Endothelial cell of umbilical vein (primary cell): Measurements from ENCODE around the gene AFG3L2. TPM values are rescaled to one million over a fixed set of nuclear protein-coding genes. Genes with fewer than 3 reads are reported as not detected.

Experiments used
- BruUV-seq: library from RNA; stranded (reverse); fragments of 400-500 nt; replicated peaks from 2 replicates; lab custom pipeline; 2021; lab: Mats Ljungman, UMichigan
- CTCF ChIA-PET: fragments of 300-600, 350-600 bp; sonication (Branson Sonifier 250); formaldehyde crosslinking; loops from one replicate; lab custom pipeline; 2021; ENCODE audit warnings: antibody characterized with exemption, inconsistent platforms; lab: Charles Lee
- POLR2A ChIA-PET: fragments of 300-600, 350-600 bp; sonication (Branson Sonifier 250); formaldehyde crosslinking; loops from one replicate; lab custom pipeline; 2021; ENCODE audit warnings: antibody characterized with exemption, inconsistent platforms; lab: Charles Lee
- DNase-seq: peaks from one replicate; pipeline ENCODE4 v3.0.0-alpha.2; 2011; ENCODE audit warnings: low read depth, low spot score
- FAIRE-seq: peaks from 2 replicates; lab custom pipeline; 2011; peaks lifted over from hg19 to GRCh38; lab: Jason Lieb, UNC
- H2AFZ ChIP-seq: 2 replicates; pipeline ENCODE4 v1.6.0; 2012; ENCODE audit warnings: low read depth, low read length, control low read depth, inconsistent platforms
- H3K27ac ChIP-seq: 2 replicates; pipeline ENCODE4 v1.5.1; 2011; ENCODE audit warnings: low read depth, mild to moderate bottlenecking, control low read depth, low read length, moderate library complexity; ENCODE audit not compliant: insufficient read depth
- H3K27me3 ChIP-seq, 2 experiments: 2 replicates each; pipeline versions ENCODE4 v1.6.0 to v1.6.1; 2011; ENCODE audit warnings: low read length in 2 of 2, mixed read lengths in 1 of 2; ENCODE audit not compliant: control insufficient read depth in 2 of 2, insufficient read depth in 2 of 2
- H3K36me3 ChIP-seq, 2 experiments: 2 replicates in 1 of 2; 3 replicates in 1 of 2; pipeline ENCODE4 v1.5.1; 2011; ENCODE audit warnings: low read length in 2 of 2, mild to moderate bottlenecking in 1 of 2, moderate library complexity in 1 of 2; ENCODE audit not compliant: control insufficient read depth in 2 of 2, insufficient read depth in 2 of 2; ENCODE audit errors: extremely low read depth in 1 of 2
- H3K4me1 ChIP-seq: 3 replicates; pipeline ENCODE4 v1.5.1; 2011; ENCODE audit warnings: mild to moderate bottlenecking, low read length; ENCODE audit not compliant: control insufficient read depth, insufficient read depth; ENCODE audit errors: extremely low read depth
- H3K4me2 ChIP-seq: 2 replicates; pipeline ENCODE4 v1.6.1; 2011; ENCODE audit warnings: low read length, control low read depth, mixed read lengths; ENCODE audit not compliant: insufficient read depth
- H3K4me3 ChIP-seq, 3 experiments: fragments of 200-600 bp in 1 of 3; sonication (generic), shearing (Covaris generic) in 1 of 3; replicated peaks in 1 of 3; 2 replicates each; pipeline ENCODE4 v1.5.1; 2011 to 2016; ENCODE audit warnings: control low read depth in 3 of 3, low read length in 3 of 3, mild to moderate bottlenecking in 2 of 3, inconsistent platforms in 1 of 3, low read depth in 1 of 3, moderate library complexity in 1 of 3; ENCODE audit not compliant: insufficient read depth in 1 of 3
- H3K79me2 ChIP-seq: 2 replicates; pipeline ENCODE4 v1.6.0; 2012; ENCODE audit warnings: low read length, inconsistent platforms; ENCODE audit not compliant: control insufficient read depth, insufficient read depth
- H3K9ac ChIP-seq: replicated peaks from 2 replicates; pipeline ENCODE3; 2011; ENCODE audit warnings: low read length, control low read depth; ENCODE audit not compliant: insufficient read depth; ENCODE audit errors: extremely low read depth
- H3K9me1 ChIP-seq: replicated peaks from 3 replicates; pipeline ENCODE4 v1.6.0; 2011; ENCODE audit warnings: mild to moderate bottlenecking, low read length; ENCODE audit not compliant: control insufficient read depth, insufficient read depth; ENCODE audit errors: extremely low read depth
- H3K9me3 ChIP-seq: replicated peaks from 2 replicates; pipeline ENCODE4 v1.5.1; 2012; ENCODE audit warnings: low read length, inconsistent platforms; ENCODE audit not compliant: control insufficient read depth, insufficient read depth
- H4K20me1 ChIP-seq: replicated peaks from 2 replicates; pipeline ENCODE3; 2011; ENCODE audit warnings: mild to moderate bottlenecking, low read length; ENCODE audit not compliant: control insufficient read depth, insufficient read depth; ENCODE audit errors: extremely low read depth
- CTCF ChIP-seq, 2 donors: IDR thresholded peaks; 1 replicate in 1 of 2; 2 replicates in 1 of 2; pipeline ENCODE4 v1.5.1; 2011; ENCODE audit warnings: low read length in 2 of 2, mild to moderate bottlenecking in 2 of 2, moderate library complexity in 2 of 2, control low read depth in 1 of 2, inconsistent platforms in 1 of 2, low read depth in 1 of 2; ENCODE audit not compliant: insufficient read depth in 1 of 2; ENCODE audit errors: extremely low read depth in 1 of 2
- EZH2 ChIP-seq: IDR thresholded peaks from 2 replicates; pipeline ENCODE4 v1.6.1; 2012; ENCODE audit warnings: borderline replicate concordance, low read depth, mild to moderate bottlenecking, moderate library complexity, low read length, inconsistent platforms; ENCODE audit not compliant: severe bottlenecking
- FOS ChIP-seq: IDR thresholded peaks from 2 replicates; pipeline ENCODE4 v1.6.1; 2011; ENCODE audit warnings: mild to moderate bottlenecking, low read length, moderate library complexity, borderline replicate concordance; ENCODE audit not compliant: insufficient read depth
- GATA2 ChIP-seq: IDR thresholded peaks from 2 replicates; pipeline ENCODE4 v1.7.0; 2011; ENCODE audit warnings: low read depth, mild to moderate bottlenecking, moderate library complexity, mixed read lengths, low read length; ENCODE audit not compliant: insufficient read length, insufficient read depth
- JUN ChIP-seq: IDR thresholded peaks from 2 replicates; pipeline ENCODE4 v1.6.1; 2011; ENCODE audit warnings: borderline replicate concordance, low read depth; ENCODE audit not compliant: insufficient read length, insufficient read depth
- MAX ChIP-seq: IDR thresholded peaks from 2 replicates; pipeline ENCODE4 v1.6.1; 2011; ENCODE audit not compliant: insufficient read depth, insufficient read length
- MYC ChIP-seq: IDR thresholded peaks from one replicate; pipeline ENCODE4 v1.6.1; 2011; ENCODE audit warnings: mild to moderate bottlenecking, low read depth, low read length
- POLR2A ChIP-seq: IDR thresholded peaks from 2 replicates; pipeline ENCODE4 v1.6.1; 2012; ENCODE audit warnings: low read depth, mild to moderate bottlenecking, control low read depth, low read length
- POLR2AphosphoS5 ChIP-seq: IDR thresholded peaks from 2 replicates; pipeline ENCODE4 v1.6.1; 2012; ENCODE audit warnings: low read depth, mild to moderate bottlenecking, control low read depth, low read length, moderate library complexity; ENCODE audit not compliant: insufficient read depth
- dilution Hi-C: fragments of 300-500 bp; cut with MboI; formaldehyde crosslinking; loops from one replicate; pipeline ENCODE4 v1.15.0; 2019; ENCODE audit warnings: low sequenced_read_pairs; ENCODE audit not compliant: extremely low pct_ligation_motif_present
- intact Hi-C: fragments of 100-400 bp; cut with micrococcal nuclease; formaldehyde crosslinking; loops from one replicate; pipeline ENCODE4 v1.10.0; 2022
- polyA plus RNA-seq, 4 experiments: library from polyadenylated mRNA; depleted of rRNA in 3 of 4; stranded (reverse) in 3 of 4; unstranded in 1 of 4; fragments of >200 nt; gene quantifications; 2 replicates each; pipeline versions ENCODE4 v1.2.1 to v1.2.3, GENCODE V29; 2011 to 2012; ENCODE audit warnings: missing spikeins in 1 of 4
- total RNA-seq: library from RNA; stranded (reverse); gene quantifications from 2 replicates; pipeline ENCODE4 v1.2.3, GENCODE V29; 2021

AFG3L2 gene
- total and polyA plus RNA-seq, 2 donors (not counting 3 experiments of a cell fraction or from before 2014, with no cell fraction given) = 19.3 to 42.4 TPM

DNA sequence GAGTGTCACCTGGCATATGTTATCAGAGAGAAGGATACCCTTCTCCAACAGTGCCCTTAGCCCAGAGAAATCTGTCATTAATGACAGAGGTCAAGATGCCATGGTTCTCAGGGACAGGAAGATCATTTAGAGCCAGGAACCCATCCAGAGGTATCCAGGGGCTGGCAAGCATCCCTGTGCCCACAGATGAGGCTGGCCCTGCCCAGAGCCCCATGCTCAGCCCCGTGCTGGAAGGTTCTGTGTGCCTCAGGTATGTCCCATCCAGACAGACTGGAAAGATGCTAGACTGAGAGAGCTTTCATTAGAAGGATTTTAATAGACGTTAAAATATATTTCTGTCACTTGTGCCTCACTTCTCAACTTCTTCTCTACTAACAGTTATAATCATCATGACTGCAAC lies 77.2 kb downstream of the AFG3L2 start:
- ChIA-PET POLR2A (interaction anchor here (0.6 kb wide), 1 partner anchor 28 kb away, joined by 11 read pairs; no protein-coding TSS in a partner anchor), CTCF (interaction anchor here (0.6 to 1.6 kb wide), 5 partner anchors 8 to 47 kb away, joined by 3 to 10 read pairs (median 4); partner anchors contain the start of gene TUBB6)
- Histone ChIP-seq H3K36me3 (no peaks in the 10 kb centered on the region), H4K20me1 (no peaks in the 10 kb centered on the region), H3K79me2 (no peaks in the 10 kb centered on the region), H3K27me3 (no peaks in the 10 kb centered on the region), H2AFZ (no peak overlapping the region), H3K9me3 (no peaks in the 10 kb centered on the region), H3K27ac (no peak overlapping the region), H3K4me1 (peaks cover 14% of the 10 kb centered on the region), H3K4me3 (no peak overlapping the region), H3K9ac (no peak overlapping the region), H3K9me1 (no peaks in the 10 kb centered on the region), H3K4me2 (no peak overlapping the region)
- BruUV-seq = no TSS peak
- intact Hi-C loops = no loop called here
- dilution Hi-C loops = no loop called here
- DNase-seq = no peak
- no peak for TF ChIP-seq POLR2AphosphoS5
- no peak for TF ChIP-seq GATA2
- TF ChIP-seq POLR2A = no peak
- TF ChIP-seq MAX = no peak
- TF ChIP-seq JUN = no peak
- TF ChIP-seq CTCF (IDR thresholded peaks at IDR 0.05; ENCODE audit: extremely low read depth in 1 of 2, insufficient read depth in 1 of 2, low read depth in 1 of 2, low read length in 2 of 2) = no peak
- no peak for TF ChIP-seq FOS
- TF ChIP-seq MYC = no peak
- no peak for TF ChIP-seq EZH2
- no peak for FAIRE-seq
